ENCODE data around the gene PMPCA. TPM values are rescaled to one million over a fixed set of nuclear protein-coding genes. Genes with fewer than 3 reads are reported as not detected.

The PMPCA gene
- total RNA-seq, 1 donor from 2014 or later = 50.7 TPM

DNA sequence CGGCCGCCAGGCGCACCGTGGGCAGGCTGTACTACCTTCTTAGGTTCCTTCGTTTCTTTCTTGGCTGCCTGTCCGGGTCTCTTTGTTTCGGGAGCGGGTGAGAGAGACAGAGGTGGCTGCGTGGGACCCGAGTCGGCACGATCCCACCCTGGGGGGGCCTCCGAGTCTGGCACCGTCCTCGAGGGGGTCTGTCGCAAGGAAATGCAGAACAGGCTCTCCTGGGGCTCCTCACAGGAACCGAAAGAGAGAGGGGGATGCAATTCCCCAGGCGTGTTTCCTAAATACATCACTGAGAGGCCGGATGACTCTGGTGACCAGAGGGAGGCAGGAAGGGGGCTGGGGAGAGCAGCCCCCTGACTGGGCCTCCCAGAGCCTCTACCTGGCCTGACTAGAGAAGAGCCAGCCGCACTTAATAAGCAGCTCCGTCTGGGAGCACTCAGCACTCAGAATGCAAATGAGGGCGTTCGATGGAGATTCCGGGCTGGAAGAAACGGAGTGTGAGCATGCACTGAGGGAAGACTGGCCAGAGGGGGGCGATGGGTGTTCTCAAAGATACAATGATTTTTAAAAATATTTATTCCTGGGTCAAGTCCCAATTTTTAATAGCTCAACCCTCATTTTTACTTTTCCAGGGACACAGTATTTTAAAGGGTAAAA lies 40.9 kb downstream of the PMPCA start:
- TF ChIP-seq, protein P1, sequence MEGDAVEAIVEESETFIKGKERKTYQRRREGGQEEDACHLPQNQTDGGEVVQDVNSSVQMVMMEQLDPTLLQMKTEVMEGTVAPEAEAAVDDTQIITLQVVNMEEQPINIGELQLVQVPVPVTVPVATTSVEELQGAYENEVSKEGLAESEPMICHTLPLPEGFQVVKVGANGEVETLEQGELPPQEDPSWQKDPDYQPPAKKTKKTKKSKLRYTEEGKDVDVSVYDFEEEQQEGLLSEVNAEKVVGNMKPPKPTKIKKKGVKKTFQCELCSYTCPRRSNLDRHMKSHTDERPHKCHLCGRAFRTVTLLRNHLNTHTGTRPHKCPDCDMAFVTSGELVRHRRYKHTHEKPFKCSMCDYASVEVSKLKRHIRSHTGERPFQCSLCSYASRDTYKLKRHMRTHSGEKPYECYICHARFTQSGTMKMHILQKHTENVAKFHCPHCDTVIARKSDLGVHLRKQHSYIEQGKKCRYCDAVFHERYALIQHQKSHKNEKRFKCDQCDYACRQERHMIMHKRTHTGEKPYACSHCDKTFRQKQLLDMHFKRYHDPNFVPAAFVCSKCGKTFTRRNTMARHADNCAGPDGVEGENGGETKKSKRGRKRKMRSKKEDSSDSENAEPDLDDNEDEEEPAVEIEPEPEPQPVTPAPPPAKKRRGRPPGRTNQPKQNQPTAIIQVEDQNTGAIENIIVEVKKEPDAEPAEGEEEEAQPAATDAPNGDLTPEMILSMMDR (conservative IDR thresholded peaks at IDR 0.05; ENCODE audit: low read depth, low read length) = peak; percentile 8
- no peak for DNase-seq (ENCODE audit: low read depth)

DNA sequence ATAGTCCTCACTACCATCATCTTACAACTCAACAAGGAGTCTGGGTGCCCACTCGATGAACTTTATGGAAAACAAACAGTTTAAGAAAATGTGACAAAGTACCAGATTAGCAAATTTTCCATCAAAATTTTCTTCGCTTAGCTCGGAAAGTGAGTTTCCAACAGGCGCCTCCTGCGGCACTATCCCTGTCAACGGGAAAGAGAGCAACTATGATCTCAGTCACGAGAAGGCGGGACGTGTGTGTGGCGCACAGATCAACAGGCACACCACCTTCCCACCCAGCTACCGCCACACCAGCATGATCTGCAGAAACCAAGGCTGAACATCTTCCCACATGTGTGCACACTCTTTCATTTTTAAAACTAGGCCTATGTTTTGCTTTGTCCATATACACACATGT lies 42.9 kb downstream of the PMPCA start:
- TF ChIP-seq, protein P1 (conservative IDR thresholded peaks at IDR 0.05; ENCODE audit: low read depth, low read length) = no peak
- H3K4me3 ChIP-seq (ENCODE audit: low read depth, low read length) = no peak overlapping the region
- no peak for DNase-seq (ENCODE audit: low read depth)

More for the DNA sequence above, 40.9 kb downstream of the PMPCA start:
- H3K4me3 ChIP-seq (ENCODE audit: low read depth, low read length) = no peak overlapping the region

DNA sequence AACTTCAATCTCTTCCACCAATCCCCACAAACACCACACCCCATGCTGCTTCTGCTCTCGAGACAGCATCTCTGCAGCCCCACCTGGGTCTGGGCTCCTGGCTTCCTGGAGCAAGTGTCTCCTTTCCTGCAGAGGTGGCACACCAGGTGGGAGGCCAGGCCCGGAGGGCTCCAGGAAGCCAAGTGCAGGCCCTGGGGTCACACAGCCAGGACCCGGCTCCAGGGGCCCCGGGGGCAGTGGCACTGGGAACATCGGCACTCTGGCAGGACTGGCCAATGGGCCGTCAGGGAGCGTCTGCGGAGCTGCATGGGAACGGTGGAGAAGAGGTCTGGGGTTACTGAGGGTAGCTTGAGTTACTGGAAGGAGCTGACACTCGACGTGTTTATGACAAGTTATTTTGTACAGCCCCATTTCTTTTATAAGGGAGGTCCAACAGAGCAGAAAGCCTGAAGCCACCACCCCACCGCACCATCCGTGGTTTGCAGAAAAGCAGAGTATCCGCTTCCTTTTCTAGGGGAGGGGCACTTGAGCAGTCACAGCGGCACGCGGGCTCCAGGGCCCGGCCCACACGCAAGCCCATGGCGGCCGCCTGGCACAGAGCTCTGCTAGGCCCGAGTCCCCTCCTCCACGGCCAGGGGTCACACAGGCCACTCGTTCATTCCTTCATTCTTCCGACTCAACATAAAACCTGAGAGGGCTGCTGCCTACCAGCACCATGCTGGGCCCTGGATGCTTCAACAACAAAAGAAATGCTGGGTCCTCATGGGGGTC lies 43.8 kb downstream of the PMPCA start:
- TF ChIP-seq, protein P1 (conservative IDR thresholded peaks at IDR 0.05; ENCODE audit: low read depth, low read length) = no peak
- no peak for DNase-seq (ENCODE audit: low read depth)
- H3K4me3 ChIP-seq (ENCODE audit: low read depth, low read length) = no peak overlapping the region

DNA sequence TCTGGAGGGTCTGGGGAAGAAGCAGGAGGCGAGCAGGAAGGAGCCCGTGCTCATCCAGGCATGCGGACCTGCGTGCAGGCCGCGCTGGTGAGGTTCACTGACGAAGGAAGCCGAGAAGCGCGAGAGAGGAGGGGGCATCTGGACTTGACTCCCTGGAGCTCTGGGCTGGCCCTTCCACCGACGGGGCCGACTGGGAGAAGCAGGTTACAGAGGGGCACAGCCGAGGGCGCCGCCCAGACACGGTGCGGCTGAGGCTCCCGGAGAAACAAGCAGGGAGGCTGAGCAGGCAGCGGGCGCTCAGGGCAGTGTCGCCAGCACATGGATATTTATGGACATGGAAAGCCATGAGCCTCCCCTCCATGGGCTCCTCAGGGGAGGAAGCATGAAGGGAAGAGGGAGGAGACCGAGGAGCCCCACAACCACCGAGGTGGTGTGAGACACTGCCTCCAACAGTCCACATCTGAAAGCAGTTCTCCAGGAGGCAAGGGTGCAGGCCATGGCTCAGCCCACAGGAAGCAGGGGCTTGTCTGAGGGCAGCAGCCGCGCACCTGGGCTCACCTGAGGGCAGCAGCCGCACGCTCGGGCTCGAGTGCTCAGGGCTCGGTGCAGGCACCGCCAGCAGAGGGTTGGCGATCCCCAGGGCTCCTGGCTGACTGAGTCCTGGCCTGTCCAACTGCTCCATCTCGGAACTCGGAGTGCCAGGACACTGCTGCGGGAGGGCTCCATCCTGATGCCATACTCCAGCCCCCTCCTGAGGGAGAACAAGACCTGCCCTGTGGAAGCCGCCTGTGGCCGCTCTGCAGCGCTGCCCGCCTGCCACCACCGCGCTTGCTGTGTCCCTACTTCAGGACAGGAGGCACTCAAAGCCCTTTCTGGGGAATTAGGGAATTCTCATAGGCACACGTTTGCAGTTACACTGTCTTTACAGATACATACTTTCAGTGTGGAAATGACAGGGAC lies 44.9 kb downstream of the PMPCA start:
- DNase-seq (ENCODE audit: low read depth) = no peak
- TF ChIP-seq, protein P1 (conservative IDR thresholded peaks at IDR 0.05; ENCODE audit: low read depth, low read length) = no peak
- H3K4me3 ChIP-seq (ENCODE audit: low read depth, low read length) = no peak overlapping the region

DNA sequence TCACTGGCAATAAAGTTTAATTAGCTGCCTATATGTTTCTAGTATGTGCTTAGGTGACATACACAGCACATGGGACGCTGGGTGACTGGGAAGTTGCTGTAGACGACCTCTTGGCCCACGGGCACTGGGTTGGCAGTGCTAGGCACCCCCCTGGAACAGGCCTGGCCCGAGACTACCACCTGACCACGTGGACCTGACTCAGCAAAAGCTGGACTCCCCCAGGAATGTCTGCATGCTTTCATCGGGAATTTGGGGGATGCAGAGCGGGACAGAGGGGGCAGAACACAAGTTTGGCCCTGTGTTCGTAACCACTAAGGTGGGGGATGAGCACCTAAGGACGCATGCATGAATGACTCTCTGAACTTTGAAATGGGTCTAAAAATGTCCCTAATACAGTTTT lies 45.8 kb downstream of the PMPCA start:
- no peak for DNase-seq (ENCODE audit: low read depth)
- TF ChIP-seq, protein P1 (conservative IDR thresholded peaks at IDR 0.05; ENCODE audit: low read depth, low read length) = no peak
- no peak overlapping the region for H3K4me3 ChIP-seq (ENCODE audit: low read depth, low read length)

DNA sequence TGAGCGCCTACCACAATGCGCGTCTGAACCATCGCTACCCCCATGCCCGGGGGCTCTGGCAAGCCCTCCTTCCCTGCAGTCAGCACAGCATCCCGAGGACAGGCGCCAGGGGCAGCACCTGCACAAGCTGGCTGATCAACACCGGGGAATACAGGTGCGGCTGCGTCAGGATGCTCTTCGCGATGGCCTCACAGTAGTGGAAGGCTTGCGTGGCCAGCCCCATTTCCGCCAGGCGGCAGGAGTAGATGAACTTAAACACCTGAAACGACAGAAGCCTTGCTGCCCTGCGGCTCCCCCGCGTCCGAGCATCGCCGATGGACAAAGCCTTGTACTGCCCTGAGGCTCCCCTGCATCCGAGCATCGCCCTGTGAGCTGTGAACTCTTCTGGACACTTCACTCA lies 46.9 kb downstream of the PMPCA start:
- TF ChIP-seq, protein P1 (conservative IDR thresholded peaks at IDR 0.05; ENCODE audit: low read depth, low read length) = no peak
- H3K4me3 ChIP-seq (ENCODE audit: low read depth, low read length) = no peak overlapping the region
- no peak for DNase-seq (ENCODE audit: low read depth)
